ENCODE results near the gene ADPRS. TPM values are rescaled to one million over a fixed set of nuclear protein-coding genes. Genes with fewer than 3 reads are reported as not detected.

Gene ADPRS
- total and polyA plus RNA-seq, 9 of the 15 experiments (the other 6 are each of a cell fraction or from before 2014, with no cell fraction given) = 5.9 to 40.0 (median 27.4) TPM

DNA sequence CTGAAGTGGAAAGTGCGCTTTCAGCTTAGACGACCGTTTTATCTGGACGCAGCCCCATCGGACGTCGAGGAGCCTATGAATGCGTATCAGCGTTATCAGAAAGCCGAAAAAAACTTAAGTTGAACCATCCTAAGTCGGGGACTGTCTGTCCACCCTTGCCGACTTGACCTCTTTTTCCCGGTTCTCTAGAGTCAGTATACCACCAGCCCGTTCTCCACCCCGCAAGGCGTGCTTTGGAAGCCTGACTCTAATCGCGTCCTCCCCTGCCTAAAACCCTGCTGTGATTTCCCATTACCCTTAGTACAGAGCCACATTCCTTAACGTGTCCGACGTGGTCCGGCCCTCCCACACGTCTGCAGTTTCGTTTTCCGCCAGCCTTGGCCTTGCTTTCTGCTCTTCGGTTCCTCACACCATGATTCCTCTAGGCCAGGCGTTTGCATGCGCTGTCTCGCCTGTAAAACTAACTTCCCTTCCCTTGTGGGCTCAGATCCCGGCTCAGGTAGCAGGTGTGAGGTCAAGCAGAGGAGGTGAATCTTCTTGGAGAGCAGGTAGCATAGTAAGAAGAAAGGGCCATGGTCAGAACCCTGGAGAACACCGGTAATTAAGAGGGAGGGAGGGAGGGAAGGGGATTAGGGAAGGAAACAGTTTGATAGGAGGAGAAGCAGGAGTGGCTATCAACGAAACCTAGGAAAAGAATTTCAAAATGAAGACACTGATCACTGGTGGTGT, 865 bp downstream of the ADPRS start (continued):
- TF ChIP-seq, protein P1, sequence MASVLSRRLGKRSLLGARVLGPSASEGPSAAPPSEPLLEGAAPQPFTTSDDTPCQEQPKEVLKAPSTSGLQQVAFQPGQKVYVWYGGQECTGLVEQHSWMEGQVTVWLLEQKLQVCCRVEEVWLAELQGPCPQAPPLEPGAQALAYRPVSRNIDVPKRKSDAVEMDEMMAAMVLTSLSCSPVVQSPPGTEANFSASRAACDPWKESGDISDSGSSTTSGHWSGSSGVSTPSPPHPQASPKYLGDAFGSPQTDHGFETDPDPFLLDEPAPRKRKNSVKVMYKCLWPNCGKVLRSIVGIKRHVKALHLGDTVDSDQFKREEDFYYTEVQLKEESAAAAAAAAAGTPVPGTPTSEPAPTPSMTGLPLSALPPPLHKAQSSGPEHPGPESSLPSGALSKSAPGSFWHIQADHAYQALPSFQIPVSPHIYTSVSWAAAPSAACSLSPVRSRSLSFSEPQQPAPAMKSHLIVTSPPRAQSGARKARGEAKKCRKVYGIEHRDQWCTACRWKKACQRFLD (CRISPR knock-in tag; IDR thresholded peaks at IDR 0.05) = 0 out of 2 replicates have a peak, but pooled peaks have one; percentile 23
- TF ChIP-seq SP2 (IDR thresholded peaks at IDR 0.05; ENCODE audit: extremely low read depth, low read depth, low read length, poor library complexity, severe bottlenecking) = peak; percentile 5
- TF ChIP-seq PHF8 (IDR thresholded peaks at IDR 0.05; ENCODE audit: borderline replicate concordance, low read length) = no peak
- peak; percentile 22 for TF ChIP-seq NUFIP1 (IDR thresholded peaks at IDR 0.05; ENCODE audit: partially characterized antibody)

DNA sequence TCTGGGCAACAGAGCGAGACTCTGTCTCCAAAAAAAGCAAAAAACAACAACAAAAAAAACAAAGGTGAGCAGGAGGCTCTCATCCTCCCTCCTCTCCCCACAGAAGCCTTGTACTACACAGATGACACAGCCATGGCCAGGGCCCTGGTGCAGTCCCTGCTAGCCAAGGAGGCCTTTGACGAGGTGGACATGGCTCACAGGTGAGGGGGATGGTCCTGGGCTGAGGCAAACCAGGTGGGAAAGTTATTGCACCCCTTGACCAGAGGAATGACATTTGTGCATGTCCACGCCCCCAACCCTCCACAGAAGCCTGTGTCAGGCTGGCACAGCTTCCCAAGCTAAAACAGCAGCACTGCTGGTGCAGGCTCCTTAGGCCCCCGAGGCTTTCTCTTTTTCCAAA, 2.4 kb downstream of the ADPRS start:
- peaks cover 21% of the 10 kb centered on the region for H3K79me2 ChIP-seq (ENCODE audit: control insufficient read depth, insufficient read depth, low read length)
- H3K9me3 ChIP-seq (replicated peaks; ENCODE audit: control insufficient read depth, insufficient read depth, low read depth, low read length) = no peaks in the 10 kb centered on the region
- H2AFZ ChIP-seq (ENCODE audit: low read depth, low read length) = no peak overlapping the region
- ChIA-PET CTCF (ENCODE audit: low intra/inter-chr PET ratio) (no interaction called here), POLR2A (interaction anchor here (0.8 to 1.0 kb wide), 2 partner anchors 37 to 44 kb away, joined by 3 to 4 read pairs; no protein-coding TSS in a partner anchor)
- in situ Hi-C loops (cut with MboI) = loop anchor here (5.0 kb wide), 1 partner anchor 96 kb away; no protein-coding TSS in a partner anchor
- no peak overlapping the region for H3K27ac ChIP-seq (ENCODE audit: extremely low read depth, low read depth, low read length)
- peaks cover 18 to 32% of the 10 kb centered on the region in 2 experiments; a peak in 4 of 5 replicates for H3K4me1 ChIP-seq (replicated peaks in 1 of 2; ENCODE audit: control insufficient read depth in 2 of 2, insufficient read depth in 2 of 2, low read length in 2 of 2)
- H3K27me3 ChIP-seq (ENCODE audit: control insufficient read depth in 2 of 2, insufficient read depth in 2 of 2, low read length in 2 of 2) = no peaks in the 10 kb centered on the region
- DNase-seq (ENCODE audit: extremely low read depth in 1 of 4, low spot score in 3 of 4) (no peak), FAIRE-seq (no peak), ATAC-seq (no peak)
- H3K9ac ChIP-seq (ENCODE audit: insufficient read depth in 1 of 2, low read depth in 2 of 2, low read length in 2 of 2) = no peak overlapping the region
- BruUV-seq (replicated peaks) = no TSS peak
- peaks cover 11% of the 10 kb centered on the region for H3K9me1 ChIP-seq (ENCODE audit: control insufficient read depth, insufficient read depth, low read length)
- H3K36me3 ChIP-seq (ENCODE audit: control insufficient read depth, insufficient read depth, low read length) = peaks cover 61% of the 10 kb centered on the region; the same call in 2 of the 3 replicates
- intact Hi-C loops (cut with micrococcal nuclease) = no loop called here
- H3K4me3 ChIP-seq = no peak overlapping the region
- WGBS (ENCODE audit: insufficient coverage, low coverage, missing lambda C conversion rate) = 97% methylated on average over 3 of the region's 4 CpGs
- H3K4me2 ChIP-seq (ENCODE audit: insufficient read depth, low read length) = no peak overlapping the region
- no peaks in the 10 kb centered on the region for H4K20me1 ChIP-seq (replicated peaks; ENCODE audit: control insufficient read depth, insufficient read depth, low read length)
- TF ChIP-seq, protein P2, sequence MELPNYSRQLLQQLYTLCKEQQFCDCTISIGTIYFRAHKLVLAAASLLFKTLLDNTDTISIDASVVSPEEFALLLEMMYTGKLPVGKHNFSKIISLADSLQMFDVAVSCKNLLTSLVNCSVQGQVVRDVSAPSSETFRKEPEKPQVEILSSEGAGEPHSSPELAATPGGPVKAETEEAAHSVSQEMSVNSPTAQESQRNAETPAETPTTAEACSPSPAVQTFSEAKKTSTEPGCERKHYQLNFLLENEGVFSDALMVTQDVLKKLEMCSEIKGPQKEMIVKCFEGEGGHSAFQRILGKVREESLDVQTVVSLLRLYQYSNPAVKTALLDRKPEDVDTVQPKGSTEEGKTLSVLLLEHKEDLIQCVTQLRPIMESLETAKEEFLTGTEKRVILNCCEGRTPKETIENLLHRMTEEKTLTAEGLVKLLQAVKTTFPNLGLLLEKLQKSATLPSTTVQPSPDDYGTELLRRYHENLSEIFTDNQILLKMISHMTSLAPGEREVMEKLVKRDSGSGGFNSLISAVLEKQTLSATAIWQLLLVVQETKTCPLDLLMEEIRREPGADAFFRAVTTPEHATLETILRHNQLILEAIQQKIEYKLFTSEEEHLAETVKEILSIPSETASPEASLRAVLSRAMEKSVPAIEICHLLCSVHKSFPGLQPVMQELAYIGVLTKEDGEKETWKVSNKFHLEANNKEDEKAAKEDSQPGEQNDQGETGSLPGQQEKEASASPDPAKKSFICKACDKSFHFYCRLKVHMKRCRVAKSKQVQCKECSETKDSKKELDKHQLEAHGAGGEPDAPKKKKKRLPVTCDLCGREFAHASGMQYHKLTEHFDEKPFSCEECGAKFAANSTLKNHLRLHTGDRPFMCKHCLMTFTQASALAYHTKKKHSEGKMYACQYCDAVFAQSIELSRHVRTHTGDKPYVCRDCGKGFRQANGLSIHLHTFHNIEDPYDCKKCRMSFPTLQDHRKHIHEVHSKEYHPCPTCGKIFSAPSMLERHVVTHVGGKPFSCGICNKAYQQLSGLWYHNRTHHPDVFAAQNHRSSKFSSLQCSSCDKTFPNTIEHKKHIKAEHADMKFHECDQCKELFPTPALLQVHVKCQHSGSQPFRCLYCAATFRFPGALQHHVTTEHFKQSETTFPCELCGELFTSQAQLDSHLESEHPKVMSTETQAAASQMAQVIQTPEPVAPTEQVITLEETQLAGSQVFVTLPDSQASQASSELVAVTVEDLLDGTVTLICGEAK (IDR thresholded peaks at IDR 0.05) = no peak
- TF ChIP-seq, protein P2 (CRISPR knock-in tag; IDR thresholded peaks at IDR 0.05) = no peak
- TF ChIP-seq GTF2E2 (tag; IDR thresholded peaks at IDR 0.05) (no peak), ZNF12 (CRISPR knock-in tag; IDR thresholded peaks at IDR 0.05) (no peak), ZNF561 (CRISPR knock-in tag; conservative IDR thresholded peaks at IDR 0.05) (no peak)
